HG03457 (cell line): ENCODE data around the gene UNC13D.

Experiments
- ATAC-seq: cut with Tn5 transposase; IDR thresholded peaks from one replicate; pipeline ENCODE4 v1.9.1; 2021; ENCODE audit warnings: moderate number of reproducible peaks; ENCODE audit not compliant: unreplicated experiment

UNC13D gene

GRCh38 chr17:75835654-75835987, 8.6 kb downstream of the UNC13D start:
- ATAC-seq: no peak

- no peak for ATAC-seq
These were observed 9.1 kb downstream of the UNC13D start for GRCh38 chr17:75834928-75835653.

GRCh38 chr17:75834279-75834920, 9.8 kb downstream of the UNC13D start:
- ATAC-seq: no peak

GRCh38 chr17:75832652-75833400, 11.4 kb downstream of the UNC13D start:
- ATAC-seq: no peak

- ATAC-seq: no peak
These were observed 12.0 kb downstream of the UNC13D start for GRCh38 chr17:75832164-75832651.

GRCh38 chr17:75831032-75831571, 13.1 kb downstream of the UNC13D start:
- no peak for ATAC-seq

- ATAC-seq: no peak
These were observed 13.8 kb downstream of the UNC13D start for GRCh38 chr17:75830164-75831031.

GRCh38 chr17:75829747-75830146, 14.5 kb downstream of the UNC13D start:
- ATAC-seq: no peak

- ATAC-seq: no peak
These were observed 15.5 kb downstream of the UNC13D start for GRCh38 chr17:75828741-75829140.

GRCh38 chr17:75828076-75828400, 16.2 kb downstream of the UNC13D start:
- ATAC-seq: no peak

GRCh38 chr17:75827308-75828075, 16.7 kb downstream of the UNC13D start:
- no peak for ATAC-seq

- ATAC-seq: no peak
These were observed 17.5 kb downstream of the UNC13D start for GRCh38 chr17:75826561-75827307.

GRCh38 chr17:75825748-75826370, 18.3 kb downstream of the UNC13D start:
- ATAC-seq: no peak

- no peak for ATAC-seq
These were observed 19.1 kb downstream of the UNC13D start for GRCh38 chr17:75825149-75825552.

- ATAC-seq: no peak
These were observed 19.5 kb downstream of the UNC13D start for GRCh38 chr17:75824666-75825065.

- no peak for ATAC-seq
These were observed 20.1 kb downstream of the UNC13D start for GRCh38 chr17:75824050-75824552.

- ATAC-seq: no peak
These were observed 20.8 kb downstream of the UNC13D start for GRCh38 chr17:75823257-75824041.

GRCh38 chr17:75822800-75823166, 21.4 kb downstream of the UNC13D start:
- ATAC-seq: no peak
